Activated CD4-positive, alpha-beta T cell treated with anti-CD3 and anti-CD28 coated beads for 24 hours (primary cell): Measurements from ENCODE around the gene AP1S3.

Experiments used
- DNase-seq, 2 donors: peaks; one replicate each; pipeline ENCODE4 v3.0.0-alpha.2; 2020; ENCODE audit warnings: low read depth in 2 of 2

AP1S3 gene

GRCh38 chr2:223724861-223725260, 112.5 kb downstream of the AP1S3 start:
- DNase-seq = no peak

GRCh38 chr2:223723954-223724411, 113.4 kb downstream of the AP1S3 start:
- no peak for DNase-seq

GRCh38 chr2:223722226-223722625, 115.2 kb downstream of the AP1S3 start:
- DNase-seq = no peak

GRCh38 chr2:223721746-223722145, 115.6 kb downstream of the AP1S3 start:
- DNase-seq = no peak

- no peak for DNase-seq
Measured at GRCh38 chr2:223720367-223720766, 117.0 kb downstream of the AP1S3 start.

GRCh38 chr2:223712642-223713041, 124.7 kb downstream of the AP1S3 start:
- DNase-seq = no peak

- DNase-seq = no peak
Measured at GRCh38 chr2:223711596-223712326, 125.6 kb downstream of the AP1S3 start.
